Ishikawa (cell line): Measurements from ENCODE around the gene KRTAP10-1.

ENCODE experiments used
- CEBPB ChIP-seq: IDR thresholded peaks from 2 replicates; pipeline ENCODE4 v1.6.1; 2012
- CREB1 ChIP-seq: IDR thresholded peaks from 2 replicates; pipeline ENCODE4 v1.6.1; 2012; ENCODE audit warnings: low read depth
- EP300 ChIP-seq: IDR thresholded peaks from 2 replicates; pipeline ENCODE4 v1.6.1; 2012; ENCODE audit warnings: borderline replicate concordance
- FOXM1 ChIP-seq: IDR thresholded peaks from 2 replicates; pipeline ENCODE4 v1.6.1; 2012; ENCODE audit warnings: low read depth, borderline replicate concordance
- MAX ChIP-seq: IDR thresholded peaks from 2 replicates; pipeline ENCODE4 v1.6.1; 2012
- NFIC ChIP-seq: IDR thresholded peaks from 2 replicates; pipeline ENCODE4 v1.6.1; 2012
- RAD21 ChIP-seq: IDR thresholded peaks from 2 replicates; pipeline ENCODE4 v1.6.1; 2012; ENCODE audit warnings: low read depth
- REST ChIP-seq: IDR thresholded peaks from 2 replicates; pipeline ENCODE4 v1.6.1; 2012; ENCODE audit warnings: low read depth, mild to moderate bottlenecking
- TAF1 ChIP-seq: IDR thresholded peaks from 2 replicates; pipeline ENCODE4 v1.6.1; 2012; ENCODE audit warnings: low read depth, mild to moderate bottlenecking
- USF1 ChIP-seq: IDR thresholded peaks from 2 replicates; pipeline ENCODE4 v1.6.1; 2012
- YY1 ChIP-seq: IDR thresholded peaks from 2 replicates; pipeline ENCODE4 v1.6.1; 2012; ENCODE audit warnings: low read depth

- TF ChIP-seq REST (no peak), MAX (no peak), FOXM1 (no peak), NFIC (no peak), USF1 (no peak), YY1 (no peak), CEBPB (no peak), RAD21 (no peak), TAF1 (no peak), CREB1 (no peak), EP300 (no peak)
These were observed 45.9 kb upstream of the KRTAP10-1 start for GRCh38 chr21:44585892-44586291.
